22Rv1 (cell line): Measurements from ENCODE around the gene LGALS12.

Experiments used
- H3K27ac ChIP-seq: fragments of 450-650 bp; 2 replicates; pipeline ENCODE4 v1.5.1; 2017
- CTCF ChIP-seq: fragments of 450-650 bp; IDR thresholded peaks from 2 replicates; pipeline ENCODE4 v1.5.1; 2017; ENCODE audit warnings: mild to moderate bottlenecking
- ZFX ChIP-seq: fragments of 450-650 bp; IDR thresholded peaks from 2 replicates; pipeline ENCODE4 v1.6.1; 2017; ENCODE audit warnings: antibody characterized with exemption, borderline replicate concordance

LGALS12 gene

GRCh38 chr11:63504054-63504453, 1.8 kb upstream of the LGALS12 start:
- no peak overlapping the region for H3K27ac ChIP-seq
- TF ChIP-seq ZFX (no peak), CTCF (no peak)

GRCh38 chr11:63504933-63505586, 824 bp upstream of the LGALS12 start:
- no peak overlapping the region for H3K27ac ChIP-seq
- TF ChIP-seq CTCF: no peak
- no peak for TF ChIP-seq ZFX

- no peak overlapping the region for H3K27ac ChIP-seq
- TF ChIP-seq ZFX (no peak), CTCF (no peak)
Observed at GRCh38 chr11:63506876-63507275, 992 bp downstream of the LGALS12 start.

GRCh38 chr11:63507511-63507910, 1.6 kb downstream of the LGALS12 start:
- H3K27ac ChIP-seq: no peak overlapping the region
- no peak for TF ChIP-seq CTCF
- TF ChIP-seq ZFX: no peak

GRCh38 chr11:63508009-63508408, 2.1 kb downstream of the LGALS12 start:
- no peak overlapping the region for H3K27ac ChIP-seq
- TF ChIP-seq CTCF (no peak), ZFX (no peak)

GRCh38 chr11:63508745-63509144, 2.9 kb downstream of the LGALS12 start:
- no peak overlapping the region for H3K27ac ChIP-seq
- no peak for TF ChIP-seq ZFX
- TF ChIP-seq CTCF: no peak

GRCh38 chr11:63510360-63511047, 4.6 kb downstream of the LGALS12 start:
- TF ChIP-seq ZFX: no peak
- TF ChIP-seq CTCF: no peak
- no peak overlapping the region for H3K27ac ChIP-seq
